ENCODE results near the gene MTARC2.

MTARC2 gene

GRCh38 chr1:220755309-220755708, 7.2 kb downstream of the MTARC2 start:
- TF ChIP-seq FOXP2 (optimal IDR thresholded peaks at IDR 0.05; ENCODE audit: borderline replicate concordance, extremely low read depth, extremely low read length, insufficient read depth), result no peak
- no peak for TF ChIP-seq TAF1 (IDR thresholded peaks at IDR 0.05; ENCODE audit: borderline replicate concordance, insufficient read depth, low read length)
- TF ChIP-seq REST (IDR thresholded peaks at IDR 0.05; ENCODE audit: insufficient read depth in 1 of 2, low read depth in 2 of 2, low read length in 2 of 2), result no peak

DNA sequence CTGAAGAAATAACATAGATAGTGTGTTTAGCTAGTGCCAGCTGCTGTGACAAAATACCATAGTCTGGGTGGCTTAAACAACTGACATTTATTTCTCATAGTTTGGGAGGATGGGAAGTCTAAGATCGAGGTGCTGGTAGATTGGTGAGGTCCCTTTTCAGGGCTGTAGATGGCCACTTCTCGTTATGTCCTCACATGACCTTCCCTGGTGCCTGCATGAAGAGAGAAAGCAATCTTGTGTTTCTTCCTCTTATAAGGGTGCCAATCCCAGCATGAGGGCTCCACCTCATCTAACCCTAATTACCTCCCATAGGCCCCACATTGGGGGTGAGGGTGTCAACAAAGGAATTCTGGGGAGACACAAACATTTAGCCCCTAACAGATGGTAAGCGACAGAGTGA, 9.3 kb downstream of the MTARC2 start:
- TF ChIP-seq POLR2AphosphoS5 (IDR thresholded peaks at IDR 0.05; ENCODE audit: low read depth, low read length) (no peak), FOXP2 (optimal IDR thresholded peaks at IDR 0.05; ENCODE audit: borderline replicate concordance, extremely low read depth, extremely low read length, insufficient read depth) (no peak), TAF1 (IDR thresholded peaks at IDR 0.05; ENCODE audit: borderline replicate concordance, insufficient read depth, low read length) (no peak), REST (IDR thresholded peaks at IDR 0.05; ENCODE audit: insufficient read depth in 1 of 2, low read depth in 2 of 2, low read length in 2 of 2) (no peak), SIN3A (IDR thresholded peaks at IDR 0.05; ENCODE audit: borderline replicate concordance, insufficient read depth, low read length) (no peak)

DNA sequence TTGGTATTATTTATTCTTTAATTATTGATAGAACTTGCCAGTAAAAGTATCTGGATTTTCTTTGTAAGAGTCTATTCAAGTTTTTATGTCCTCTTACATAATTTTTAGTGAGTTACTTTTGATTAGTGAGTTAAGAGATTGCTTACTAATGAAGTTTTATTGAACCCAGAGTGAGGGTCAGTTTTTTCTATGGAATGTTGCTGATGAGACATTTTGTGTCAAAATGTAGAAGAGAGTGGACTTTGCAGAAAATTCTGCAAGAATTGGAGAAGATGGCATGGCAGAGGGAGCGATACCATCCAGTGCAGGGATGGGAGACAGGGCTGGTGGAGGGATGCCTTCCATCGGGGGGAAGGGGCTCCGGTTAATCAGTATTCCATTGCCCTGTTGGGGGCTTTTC, 11.0 kb downstream of the MTARC2 start:
- no peak for TF ChIP-seq TAF1 (IDR thresholded peaks at IDR 0.05; ENCODE audit: borderline replicate concordance, insufficient read depth, low read length)
- no peak for TF ChIP-seq SIN3A (IDR thresholded peaks at IDR 0.05; ENCODE audit: borderline replicate concordance, insufficient read depth, low read length)
- no peak for TF ChIP-seq REST (IDR thresholded peaks at IDR 0.05; ENCODE audit: insufficient read depth in 1 of 2, low read depth in 2 of 2, low read length in 2 of 2)
- no peak for TF ChIP-seq POLR2AphosphoS5 (IDR thresholded peaks at IDR 0.05; ENCODE audit: low read depth, low read length)
- no peak for TF ChIP-seq FOXP2 (optimal IDR thresholded peaks at IDR 0.05; ENCODE audit: borderline replicate concordance, extremely low read depth, extremely low read length, insufficient read depth)

DNA sequence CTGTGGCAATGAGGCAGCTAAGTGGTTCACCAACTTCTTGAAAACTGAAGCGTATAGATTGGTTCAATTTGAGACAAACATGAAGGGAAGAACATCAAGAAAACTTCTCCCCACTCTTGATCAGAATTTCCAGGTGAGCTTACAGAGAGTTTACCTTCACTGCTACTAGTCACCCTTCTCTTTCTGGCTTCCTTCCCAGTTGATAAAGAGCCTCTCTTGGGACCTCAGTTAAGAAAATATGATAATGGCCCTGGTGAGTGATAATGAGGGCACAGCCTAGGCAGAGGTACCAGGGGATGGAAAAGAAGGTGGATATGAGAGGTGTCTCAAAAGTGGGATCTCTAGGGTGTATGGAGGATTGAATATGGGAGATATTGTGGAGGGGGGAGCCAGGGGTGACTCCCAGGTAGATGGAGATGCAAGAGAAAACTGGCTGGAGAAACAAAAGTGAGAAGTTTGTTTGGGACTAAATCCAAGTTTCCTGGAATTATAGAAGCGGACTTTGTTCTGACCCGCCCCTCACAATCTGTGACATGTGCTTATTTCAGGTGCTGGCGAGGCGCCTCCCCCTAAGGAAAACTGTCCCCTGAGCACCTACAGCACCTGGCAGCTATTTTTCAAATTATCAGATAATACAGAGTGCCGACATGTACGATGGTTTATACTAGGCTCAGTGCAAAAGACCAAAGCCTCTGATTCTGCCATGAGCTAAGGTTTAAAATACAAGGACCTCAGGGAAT, 13.7 kb downstream of the MTARC2 start:
- no peak for TF ChIP-seq FOXP2 (optimal IDR thresholded peaks at IDR 0.05; ENCODE audit: borderline replicate concordance, extremely low read depth, extremely low read length, insufficient read depth)
- no peak for TF ChIP-seq REST (IDR thresholded peaks at IDR 0.05; ENCODE audit: insufficient read depth in 1 of 2, low read depth in 2 of 2, low read length in 2 of 2)
- TF ChIP-seq TAF1 (IDR thresholded peaks at IDR 0.05; ENCODE audit: borderline replicate concordance, insufficient read depth, low read length), result no peak
- TF ChIP-seq SIN3A (IDR thresholded peaks at IDR 0.05; ENCODE audit: borderline replicate concordance, insufficient read depth, low read length), result no peak
- TF ChIP-seq POLR2AphosphoS5 (IDR thresholded peaks at IDR 0.05; ENCODE audit: low read depth, low read length), result no peak

Measured in PFSK-1 (cell line).